ENCODE data around the gene TKTL1. TPM values are rescaled to one million over a fixed set of nuclear protein-coding genes. Genes with fewer than 3 reads are reported as not detected.
A peak's percentile ranks its signal among the peaks of the same experiment; 100 is the strongest.

The TKTL1 gene
- total RNA-seq, 1 donor: not detected

GRCh38 chrX:154307202-154307601, 11.6 kb downstream of the TKTL1 start:
- no peak for TF ChIP-seq CTCF (IDR thresholded peaks at IDR 0.05; ENCODE audit: insufficient read depth, low read length)
- no peak overlapping the region for H3K4me3 ChIP-seq (ENCODE audit: low read depth, low read length)
- peak; percentile 39 for DNase-seq (ENCODE audit: low read depth)

GRCh38 chrX:154308108-154308946, 12.7 kb downstream of the TKTL1 start:
- TF ChIP-seq CTCF (IDR thresholded peaks at IDR 0.05; ENCODE audit: insufficient read depth, low read length): peak; percentile 72
- peak; percentile 46 for DNase-seq (ENCODE audit: low read depth)
- H3K4me3 ChIP-seq (ENCODE audit: low read depth, low read length): no peak overlapping the region

GRCh38 chrX:154309041-154309775, 13.6 kb downstream of the TKTL1 start:
- no peak for TF ChIP-seq CTCF (IDR thresholded peaks at IDR 0.05; ENCODE audit: insufficient read depth, low read length)
- H3K4me3 ChIP-seq (ENCODE audit: low read depth, low read length): no peak overlapping the region
- no peak for DNase-seq (ENCODE audit: low read depth)

DNA sequence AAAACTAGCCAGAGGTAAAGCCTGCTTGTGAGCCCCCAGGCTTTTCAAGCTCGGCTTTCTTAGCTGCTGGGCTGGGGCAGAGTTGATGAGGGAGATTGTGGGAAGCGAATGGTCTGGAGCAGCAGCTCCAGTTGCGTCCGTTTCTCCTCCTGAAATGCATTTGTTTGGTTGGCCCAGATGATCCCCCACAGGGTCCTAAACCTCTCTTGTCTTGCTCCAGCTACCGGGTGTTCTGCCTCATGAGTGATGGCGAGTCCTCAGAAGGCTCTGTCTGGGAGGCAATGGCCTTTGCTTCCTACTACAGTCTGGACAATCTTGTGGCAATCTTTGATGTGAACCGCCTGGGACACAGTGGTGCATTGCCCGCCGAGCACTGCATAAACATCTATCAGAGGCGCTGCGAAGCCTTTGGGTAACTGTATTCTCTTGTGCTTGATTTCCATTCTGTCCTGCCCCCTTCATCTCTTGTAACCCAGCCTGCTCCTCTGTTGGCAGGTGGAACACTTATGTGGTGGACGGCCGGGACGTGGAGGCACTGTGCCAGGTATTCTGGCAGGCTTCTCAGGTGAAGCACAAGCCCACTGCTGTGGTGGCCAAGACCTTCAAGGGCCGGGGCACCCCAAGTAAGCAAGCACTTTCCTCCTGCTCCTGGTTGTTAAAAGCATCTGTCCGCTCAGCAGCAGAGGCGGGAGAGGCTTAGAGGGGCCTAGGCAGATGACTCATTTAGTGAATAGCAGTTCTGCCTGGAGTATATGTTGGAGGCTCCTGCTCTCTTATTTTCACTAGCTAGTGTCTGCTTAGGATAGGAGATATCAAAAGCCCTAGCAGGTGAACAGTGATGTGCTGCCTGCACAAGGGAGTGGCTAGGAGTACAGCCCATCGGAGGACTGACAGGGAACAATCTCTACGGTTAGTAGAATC, 15.3 kb downstream of the TKTL1 start:
- H3K4me3 ChIP-seq (ENCODE audit: low read depth, low read length): no peak overlapping the region
- TF ChIP-seq CTCF (IDR thresholded peaks at IDR 0.05; ENCODE audit: insufficient read depth, low read length): no peak
- no peak for DNase-seq (ENCODE audit: low read depth)

DNA sequence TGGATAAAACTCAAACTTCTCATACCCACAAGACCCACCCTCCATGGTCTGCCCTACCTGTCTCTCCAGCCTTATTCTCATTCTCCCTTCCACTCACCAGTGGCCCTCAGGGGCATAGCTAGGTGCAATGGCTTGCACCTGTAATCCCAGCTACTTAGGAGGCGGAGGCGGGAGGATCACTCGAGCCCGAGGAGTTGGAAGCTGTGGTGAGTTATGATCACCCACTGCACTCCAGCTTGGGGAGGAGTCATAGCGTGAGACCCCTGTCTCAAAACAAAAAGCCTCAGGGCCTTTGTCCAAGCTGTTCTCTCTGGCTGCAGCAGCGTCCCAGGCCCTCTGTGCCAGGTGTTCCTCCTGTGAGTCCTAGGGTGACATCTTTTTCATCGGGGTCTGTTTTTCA, 16.5 kb downstream of the TKTL1 start:
- no peak for DNase-seq (ENCODE audit: low read depth)
- TF ChIP-seq CTCF (IDR thresholded peaks at IDR 0.05; ENCODE audit: insufficient read depth, low read length): no peak
- H3K4me3 ChIP-seq (ENCODE audit: low read depth, low read length): no peak overlapping the region

DNA sequence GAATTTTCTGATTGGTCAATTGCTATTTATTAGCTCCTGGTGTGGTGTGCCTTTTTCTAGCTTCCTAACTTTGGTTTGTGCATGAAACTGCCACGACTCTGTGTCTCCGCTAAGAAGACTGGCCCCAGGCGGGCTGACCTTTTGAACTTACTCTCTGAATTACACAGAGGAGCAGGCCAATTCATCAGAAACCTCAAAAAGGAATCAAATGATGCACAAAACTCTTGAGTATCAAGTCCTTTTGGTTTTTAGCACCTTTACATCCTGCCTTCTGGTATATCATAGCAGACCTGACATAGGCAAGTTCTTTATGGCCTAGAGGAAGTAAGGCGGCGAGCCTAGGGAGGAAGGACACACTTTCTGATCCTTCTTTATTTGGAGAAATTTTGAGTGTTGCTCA, 17.6 kb downstream of the TKTL1 start:
- no peak overlapping the region for H3K4me3 ChIP-seq (ENCODE audit: low read depth, low read length)
- no peak for TF ChIP-seq CTCF (IDR thresholded peaks at IDR 0.05; ENCODE audit: insufficient read depth, low read length)
- no peak for DNase-seq (ENCODE audit: low read depth)
